ENCODE results near the gene MAT1A. TPM values are rescaled to one million over a fixed set of nuclear protein-coding genes. Genes with fewer than 3 reads are reported as not detected.

MAT1A gene
- total RNA-seq, 1 donor from 2014 or later: 0.69 TPM

Other genes starting within 250 kb of the MAT1A start
- 17.6 TPM for gene TMEM254, start 211.0 kb downstream of the MAT1A start, total RNA-seq
- gene PLAC9, start 156.9 kb downstream of the MAT1A start, total RNA-seq: 24.1 TPM
- 287 TPM for gene ANXA11, start 84.1 kb downstream of the MAT1A start, total RNA-seq
- gene DYDC1, start 67.1 kb upstream of the MAT1A start, total RNA-seq: not detected
- gene DYDC2, start 67.1 kb upstream of the MAT1A start, total RNA-seq: not detected
- 52.9 TPM for gene PRXL2A, start 118.9 kb upstream of the MAT1A start, total RNA-seq
- 157 TPM for gene TSPAN14, start 164.7 kb upstream of the MAT1A start, total RNA-seq
- gene SH2D4B, start 248.2 kb upstream of the MAT1A start, total RNA-seq: 0.43 TPM